Prostate gland (tissue), 2 donors: ENCODE data around the gene ASB11.

ENCODE experiments used
- POLR2AphosphoS5 ChIP-seq: sonication (generic); formaldehyde crosslinking; IDR thresholded peaks from one replicate; pipeline ENCODE4 v1.6.1; 2017; ENCODE audit warnings: antibody characterized with exemption
- TF ChIP-seq, protein P1 (sequence below), 4 experiments: fragments of 200-600 bp in 2 of 4; fragments of 450-650 bp in 2 of 4; sonication (generic) in 2 of 4; IDR thresholded peaks; 1 replicate in 3 of 4; 2 replicates in 1 of 4; pipeline ENCODE4 v1.5.1; 2016 to 2019; ENCODE audit warnings: antibody characterized with exemption in 4 of 4, mild to moderate bottlenecking in 2 of 4, moderate library complexity in 2 of 4

GRCh38 chrX:15245896-15246295 lies 69.5 kb downstream of the ASB11 start:
- TF ChIP-seq, protein P1, sequence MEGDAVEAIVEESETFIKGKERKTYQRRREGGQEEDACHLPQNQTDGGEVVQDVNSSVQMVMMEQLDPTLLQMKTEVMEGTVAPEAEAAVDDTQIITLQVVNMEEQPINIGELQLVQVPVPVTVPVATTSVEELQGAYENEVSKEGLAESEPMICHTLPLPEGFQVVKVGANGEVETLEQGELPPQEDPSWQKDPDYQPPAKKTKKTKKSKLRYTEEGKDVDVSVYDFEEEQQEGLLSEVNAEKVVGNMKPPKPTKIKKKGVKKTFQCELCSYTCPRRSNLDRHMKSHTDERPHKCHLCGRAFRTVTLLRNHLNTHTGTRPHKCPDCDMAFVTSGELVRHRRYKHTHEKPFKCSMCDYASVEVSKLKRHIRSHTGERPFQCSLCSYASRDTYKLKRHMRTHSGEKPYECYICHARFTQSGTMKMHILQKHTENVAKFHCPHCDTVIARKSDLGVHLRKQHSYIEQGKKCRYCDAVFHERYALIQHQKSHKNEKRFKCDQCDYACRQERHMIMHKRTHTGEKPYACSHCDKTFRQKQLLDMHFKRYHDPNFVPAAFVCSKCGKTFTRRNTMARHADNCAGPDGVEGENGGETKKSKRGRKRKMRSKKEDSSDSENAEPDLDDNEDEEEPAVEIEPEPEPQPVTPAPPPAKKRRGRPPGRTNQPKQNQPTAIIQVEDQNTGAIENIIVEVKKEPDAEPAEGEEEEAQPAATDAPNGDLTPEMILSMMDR (IDR thresholded peaks at IDR 0.05) = no peak
- TF ChIP-seq POLR2AphosphoS5 = no peak
